T47D (cell line): ENCODE data around the gene XKR8.

Experiments
- DNase-seq, 2 experiments: peaks; one replicate each; pipeline versions ENCODE4 v3.0.0 to v3.0.0-alpha.2; 2011 to 2012; ENCODE audit warnings: low read depth in 1 of 2, low spot score in 1 of 2
- JUND ChIP-seq: IDR thresholded peaks from 2 replicates; pipeline ENCODE4 v1.6.1; 2012; ENCODE audit warnings: low read depth
- in situ Hi-C: cut with HindIII; loops from 2 replicates; pipeline ENCODE4 v1.10.0; 2016; ENCODE audit warnings: low sequenced_read_pairs, low pct_unique_long_range_greater_than_20kb

XKR8 gene

GRCh38 chr1:27940297-27940696 is 19.5 kb upstream of the XKR8 start:
- in situ Hi-C loops = no loop called here
- DNase-seq = no peak
- no peak for TF ChIP-seq JUND

- DNase-seq = no peak
- in situ Hi-C loops = no loop called here
- TF ChIP-seq JUND = no peak
These were observed 18.8 kb upstream of the XKR8 start for GRCh38 chr1:27940870-27941560.

DNA sequence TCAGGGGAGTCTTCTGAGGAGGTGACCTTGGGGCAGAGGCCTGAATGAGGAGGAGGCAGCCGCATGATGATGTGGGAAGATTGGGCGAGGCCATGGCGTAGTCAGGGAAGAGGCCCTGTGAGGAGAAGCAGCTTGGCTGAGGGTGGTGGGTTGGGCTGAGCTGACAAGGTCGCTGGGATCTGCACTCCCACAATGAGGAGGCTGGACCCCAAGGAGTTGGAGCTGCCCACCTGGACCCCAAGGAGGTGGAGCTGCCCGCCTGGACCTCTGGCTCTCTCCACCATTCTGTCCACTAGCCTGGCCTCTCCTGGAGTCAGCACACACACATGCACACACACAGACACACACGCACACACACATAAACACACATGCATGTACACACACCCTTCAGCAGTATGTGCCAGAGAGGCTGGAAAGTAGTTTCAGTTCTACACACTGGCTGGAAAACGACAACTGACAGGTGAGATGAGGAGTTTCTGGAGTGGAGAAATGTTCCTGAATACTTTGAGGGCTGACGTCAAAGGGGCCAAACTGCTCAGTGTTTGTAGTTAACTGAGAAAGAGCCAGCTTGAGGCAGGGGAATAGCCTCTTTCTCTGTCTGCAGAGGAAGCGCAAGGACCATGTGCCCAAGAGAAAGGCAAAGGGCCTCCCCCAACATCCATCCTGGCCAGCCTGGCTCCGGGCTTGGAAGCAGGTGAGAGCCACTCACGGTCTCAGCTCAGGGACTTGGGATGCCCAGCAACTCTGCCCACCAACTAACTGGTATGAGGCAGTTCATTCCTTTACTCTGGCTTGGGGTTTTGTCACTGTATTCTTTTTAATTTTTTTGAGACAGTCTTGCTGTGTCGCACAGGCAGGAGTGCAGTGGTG is 17.9 kb upstream of the XKR8 start:
- in situ Hi-C loops = no loop called here
- no peak for TF ChIP-seq JUND
- no peak for DNase-seq

GRCh38 chr1:27945020-27945419 is 14.8 kb upstream of the XKR8 start:
- TF ChIP-seq JUND = no peak
- in situ Hi-C loops = no loop called here
- DNase-seq = no peak

DNA sequence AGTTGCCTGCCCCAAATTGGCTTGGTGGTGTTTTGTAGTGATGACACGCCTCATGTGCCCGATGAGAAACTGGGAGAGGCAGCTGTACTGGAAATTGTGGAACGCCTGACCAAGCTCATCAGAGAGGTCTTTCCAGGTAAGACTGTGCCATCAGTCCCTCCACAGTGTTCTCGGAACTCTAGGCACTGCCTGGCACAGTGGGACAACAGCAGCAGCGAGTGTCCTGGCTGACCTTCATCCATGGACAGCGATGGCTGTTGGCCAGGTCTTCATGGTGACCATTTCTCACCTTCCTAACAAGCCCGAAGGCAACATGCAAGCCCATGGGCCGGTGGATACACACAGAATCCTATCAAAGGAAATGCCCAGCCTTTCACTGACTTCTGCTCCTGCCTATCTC is 10.7 kb upstream of the XKR8 start:
- in situ Hi-C loops = no loop called here
- TF ChIP-seq JUND = no peak
- no peak for DNase-seq

GRCh38 chr1:27951396-27951795 is 8.4 kb upstream of the XKR8 start:
- in situ Hi-C loops = no loop called here
- DNase-seq = no peak
- TF ChIP-seq JUND = no peak

DNA sequence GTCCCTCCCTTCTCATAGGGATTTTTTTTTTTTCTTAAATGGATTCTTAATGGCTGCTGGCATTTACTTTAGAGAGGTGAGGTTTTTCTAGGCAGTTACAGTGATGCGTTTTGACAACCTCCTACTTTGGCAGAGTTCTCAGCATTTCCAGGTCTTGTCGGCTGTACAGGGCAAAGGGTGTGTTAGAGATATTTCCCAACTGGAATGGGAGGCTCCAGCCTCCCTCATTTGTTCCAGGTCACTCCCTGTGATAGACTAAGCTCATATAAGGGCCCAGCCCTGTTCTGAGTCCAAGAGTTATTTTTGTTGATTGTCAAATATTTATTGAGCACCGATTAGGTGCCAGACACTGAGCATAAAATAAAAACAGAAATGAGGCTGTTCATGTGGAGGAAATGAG is 7.6 kb upstream of the XKR8 start:
- no peak for TF ChIP-seq JUND
- DNase-seq = no peak
- in situ Hi-C loops = no loop called here

DNA sequence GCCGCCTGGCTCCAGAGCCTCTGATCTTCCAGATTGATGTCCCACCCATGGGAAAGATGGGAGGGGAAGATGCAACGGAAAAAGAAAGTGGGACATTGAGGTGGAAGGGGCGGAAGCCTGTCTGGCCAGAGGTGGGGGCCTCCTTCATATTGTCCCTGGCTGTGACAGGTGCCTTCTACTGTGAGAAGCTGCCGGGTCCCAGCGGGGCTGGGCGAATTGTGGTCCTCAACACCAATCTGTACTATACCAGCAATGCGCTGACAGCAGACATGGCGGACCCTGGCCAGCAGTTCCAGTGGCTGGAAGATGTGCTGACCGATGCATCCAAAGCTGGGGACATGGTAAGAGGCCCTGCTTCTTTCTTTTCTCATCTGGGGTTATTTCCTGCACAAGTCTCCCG is 5.6 kb upstream of the XKR8 start:
- no peak for TF ChIP-seq JUND
- in situ Hi-C loops = no loop called here
- no peak for DNase-seq

DNA sequence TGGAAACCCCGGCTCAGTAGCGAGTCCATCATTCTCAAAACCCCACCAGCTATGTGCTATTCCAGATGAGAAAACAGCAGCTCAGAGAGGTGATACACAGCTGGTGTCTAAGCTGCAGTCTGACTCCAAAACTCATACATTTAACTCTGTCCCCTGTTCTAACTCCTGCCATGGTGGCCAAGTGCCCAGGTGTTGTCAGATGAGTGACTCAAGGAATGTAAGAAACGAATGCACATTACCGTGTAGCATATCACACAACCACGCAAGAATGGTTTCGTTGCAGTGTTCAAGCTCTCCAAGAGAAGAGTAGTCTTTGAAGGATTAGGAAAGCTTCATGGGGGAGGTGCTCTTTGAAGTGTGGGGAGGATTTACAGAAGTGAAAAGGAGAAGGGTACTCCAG is 4.7 kb upstream of the XKR8 start:
- no peak for TF ChIP-seq JUND
- DNase-seq = no peak
- in situ Hi-C loops = no loop called here

DNA sequence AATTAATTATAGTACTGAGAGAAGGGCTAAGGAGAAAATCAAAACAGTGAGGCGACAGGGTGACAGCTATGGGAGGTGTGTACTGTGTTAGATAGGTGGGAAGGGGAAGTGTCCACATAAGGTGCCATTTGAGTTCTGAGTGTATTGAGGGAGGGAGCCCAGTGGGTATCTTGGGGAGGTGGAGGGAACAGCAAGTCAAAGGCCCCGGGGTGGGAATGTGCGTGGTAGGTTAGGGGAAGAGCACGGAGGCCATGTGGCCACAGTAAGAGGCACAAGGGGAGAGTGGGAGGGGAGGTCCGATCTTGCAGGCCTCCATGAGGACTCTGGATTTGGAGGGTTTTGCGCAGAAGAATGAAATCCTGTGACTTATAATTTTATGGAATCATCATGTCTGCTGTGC is 3.0 kb upstream of the XKR8 start:
- in situ Hi-C loops = no loop called here
- no peak for DNase-seq
- no peak for TF ChIP-seq JUND

GRCh38 chr1:27957655-27958054 is 2.1 kb upstream of the XKR8 start:
- no peak for TF ChIP-seq JUND
- DNase-seq = no peak
- in situ Hi-C loops = no loop called here

GRCh38 chr1:27958513-27958912 is 1.3 kb upstream of the XKR8 start:
- no peak for DNase-seq
- in situ Hi-C loops = no loop called here
- TF ChIP-seq JUND = no peak

GRCh38 chr1:27960762-27961645 is 1.2 kb downstream of the XKR8 start:
- TF ChIP-seq JUND = no peak
- in situ Hi-C loops = no loop called here
- no peak for DNase-seq
